SH-SY5Y (cell line): ENCODE measurements around the gene ARHGAP24.

Experiments used
- GATA2 ChIP-seq: IDR thresholded peaks from 2 replicates; pipeline ENCODE4 v1.6.1; 2011; ENCODE audit warnings: mild to moderate bottlenecking, low read depth, low read length
- GATA3 ChIP-seq: IDR thresholded peaks from 2 replicates; pipeline ENCODE4 v1.6.1; 2011; ENCODE audit warnings: low read depth, mild to moderate bottlenecking, low read length, moderate library complexity

DNA sequence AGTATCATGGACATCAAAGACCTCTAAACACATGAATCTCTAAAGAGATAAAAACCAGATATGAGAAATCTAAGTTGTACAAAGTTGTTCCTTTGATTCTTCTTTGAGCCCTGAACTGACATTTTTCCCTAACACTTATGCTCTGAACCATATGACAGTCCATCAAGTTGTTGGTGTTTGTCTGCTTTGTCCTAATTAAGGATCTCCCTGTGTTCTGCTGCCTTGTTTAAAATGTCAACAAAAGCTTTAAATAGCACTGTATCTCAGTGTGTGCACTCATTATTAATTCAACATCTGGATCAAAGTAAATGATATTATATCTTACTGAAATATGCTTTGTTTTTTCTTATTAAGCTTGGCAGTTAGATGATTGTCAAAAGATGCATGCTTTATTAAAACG lies 563.1 kb downstream of the ARHGAP24 start:
- TF ChIP-seq GATA2 = no peak
- no peak for TF ChIP-seq GATA3
